Activated CD8-positive, alpha-beta T cell treated with anti-CD3 and anti-CD28 coated beads for 36 hours (primary cell): ENCODE results near the gene FAM133A. TPM values are rescaled to one million over a fixed set of nuclear protein-coding genes. Genes with fewer than 3 reads are reported as not detected.

Source experiments
- ATAC-seq: fragments of 200-7000 bp; cut with Tn5 transposase; one replicate; pipeline ENCODE4 v1.10.0; 2021; ENCODE audit warnings: mild to moderate bottlenecking, moderate library complexity
- CTCF ChIA-PET: fragments of 350-600 bp; sonication (Branson Sonifier 250); formaldehyde crosslinking; loops from one replicate; lab custom pipeline; 2021; ENCODE audit warnings: antibody characterized with exemption; lab: Charles Lee
- POLR2A ChIA-PET: fragments of 350-600 bp; sonication (Branson Sonifier 250); formaldehyde crosslinking; loops from one replicate; lab custom pipeline; 2021; ENCODE audit warnings: antibody characterized with exemption; lab: Charles Lee
- DNase-seq: peaks from one replicate; pipeline ENCODE4 v3.0.0-alpha.2; 2020
- H3K27ac Mint-ChIP-seq: one replicate; pipeline ENCODE4 v1.8.0; 2021; ENCODE audit warnings: mild to moderate bottlenecking, mixed read lengths
- H3K27me3 Mint-ChIP-seq: one replicate; pipeline ENCODE4 v1.8.0; 2021; ENCODE audit warnings: mixed read lengths
- H3K36me3 Mint-ChIP-seq: one replicate; pipeline ENCODE4 v1.8.0; 2021; ENCODE audit warnings: low read depth, mixed read lengths
- H3K4me1 Mint-ChIP-seq: one replicate; pipeline ENCODE4 v1.8.0; 2021; ENCODE audit warnings: low read depth, mixed read lengths
- H3K4me3 Mint-ChIP-seq: one replicate; pipeline ENCODE4 v1.8.0; 2021; ENCODE audit warnings: mild to moderate bottlenecking, moderate library complexity, mixed read lengths
- H3K9me3 Mint-ChIP-seq: one replicate; pipeline ENCODE4 v1.8.0; 2021; ENCODE audit warnings: mixed read lengths
- CTCF ChIP-seq: fragments of 200-600 bp; IDR thresholded peaks from one replicate; pipeline ENCODE4 v1.8.0; 2022; ENCODE audit warnings: antibody characterized with exemption, mild to moderate bottlenecking
- intact Hi-C: fragments of 100-400 bp; cut with micrococcal nuclease; formaldehyde crosslinking; loops from one replicate; pipeline ENCODE4 v1.10.0; 2022
- total RNA-seq, 2 experiments: library from RNA; stranded (reverse); gene quantifications; one replicate each; pipeline ENCODE4 v1.2.3, GENCODE V29; 2021

FAM133A gene
- not detected for total RNA-seq

- intact Hi-C loops: no loop called here
- ChIA-PET CTCF (no interaction called here), POLR2A (no interaction called here)
- no peak for DNase-seq
- no peaks in the 10 kb centered on the region for H3K36me3 Mint-ChIP-seq
- peak; percentile 15 for ATAC-seq
- H3K27me3 Mint-ChIP-seq: peaks cover 1% of the 10 kb centered on the region
- H3K9me3 Mint-ChIP-seq: no peaks in the 10 kb centered on the region
- TF ChIP-seq CTCF: no peak
- H3K4me3 Mint-ChIP-seq: peak within 1 kb of the TSS; percentile 86
- H3K4me1 Mint-ChIP-seq: peaks cover 1% of the 10 kb centered on the region
- peak within 1 kb of the TSS; percentile 89 for H3K27ac Mint-ChIP-seq
These were observed at the start of gene FAM133A for GRCh38 chrX:93673869-93674271. FAM133A (plus strand) TSS chrX:93674206; CDS start chrX:93709420, 35,214 bp downstream.

DNA sequence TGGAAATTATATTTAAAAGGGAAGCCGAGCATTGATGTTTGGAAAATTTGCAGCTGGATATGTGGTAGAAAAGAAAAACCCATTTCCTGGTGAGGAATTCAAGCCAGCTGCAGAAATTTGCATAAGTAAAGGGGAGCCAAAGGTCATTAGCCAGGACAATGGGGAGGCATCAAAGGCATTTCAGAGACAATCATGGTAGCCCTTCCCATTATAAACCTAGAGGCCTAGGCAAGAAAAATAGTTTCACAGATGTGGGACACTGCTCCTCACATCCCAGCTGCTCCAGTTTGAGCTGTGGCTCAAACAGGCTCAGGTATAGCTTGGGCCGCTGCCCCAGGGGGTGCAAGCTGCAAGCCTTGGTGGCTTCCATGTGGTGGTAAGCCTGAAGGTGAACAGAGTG, 36.4 kb upstream of the FAM133A start:
- no peak for ATAC-seq
- H3K9me3 Mint-ChIP-seq: no peaks in the 10 kb centered on the region
- DNase-seq: no peak
- H3K4me3 Mint-ChIP-seq: no peak overlapping the region
- no peak overlapping the region for H3K27ac Mint-ChIP-seq
- no peaks in the 10 kb centered on the region for H3K4me1 Mint-ChIP-seq
- intact Hi-C loops: no loop called here
- POLR2A ChIA-PET: no interaction called here
- H3K36me3 Mint-ChIP-seq: no peaks in the 10 kb centered on the region
- H3K27me3 Mint-ChIP-seq: no peaks in the 10 kb centered on the region
- CTCF ChIA-PET: no interaction called here
- TF ChIP-seq CTCF: no peak

DNA sequence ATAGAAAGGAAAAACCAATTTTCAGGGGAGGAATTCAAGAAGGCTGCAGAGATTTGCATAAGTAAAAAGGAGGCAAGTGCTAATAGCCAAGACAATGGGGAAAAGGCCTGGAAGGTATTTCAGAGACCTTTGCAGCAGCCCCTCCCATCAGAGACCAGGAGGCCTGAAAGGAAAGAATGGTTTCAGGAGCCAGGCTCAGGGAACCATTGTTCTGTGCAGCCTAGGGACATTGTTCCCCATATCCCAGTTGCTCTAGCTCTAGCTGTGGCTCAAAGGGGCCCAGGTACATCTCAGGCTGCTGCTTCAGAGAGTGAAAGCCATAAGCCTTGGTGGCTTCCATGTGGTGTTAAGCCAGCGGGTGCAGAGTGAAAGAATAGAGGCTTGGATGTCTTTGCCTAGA, 24.6 kb upstream of the FAM133A start:
- no peaks in the 10 kb centered on the region for H3K4me1 Mint-ChIP-seq
- no peak for DNase-seq
- H3K27ac Mint-ChIP-seq: no peak overlapping the region
- H3K27me3 Mint-ChIP-seq: no peaks in the 10 kb centered on the region
- TF ChIP-seq CTCF: no peak
- intact Hi-C loops: no loop called here
- H3K36me3 Mint-ChIP-seq: no peaks in the 10 kb centered on the region
- ATAC-seq: no peak
- ChIA-PET POLR2A (no interaction called here), CTCF (no interaction called here)
- no peak overlapping the region for H3K4me3 Mint-ChIP-seq
- no peaks in the 10 kb centered on the region for H3K9me3 Mint-ChIP-seq

- Mint-ChIP-seq H3K27ac (no peak overlapping the region), H3K4me3 (no peak overlapping the region), H3K9me3 (no peaks in the 10 kb centered on the region), H3K27me3 (no peaks in the 10 kb centered on the region), H3K36me3 (no peaks in the 10 kb centered on the region), H3K4me1 (no peaks in the 10 kb centered on the region)
- ChIA-PET CTCF (no interaction called here), POLR2A (no interaction called here)
- intact Hi-C loops: no loop called here
- no peak for TF ChIP-seq CTCF
- ATAC-seq: no peak
- DNase-seq: no peak
These were observed 13.4 kb upstream of the FAM133A start for GRCh38 chrX:93660575-93660974.

- peak within 1 kb of the TSS; percentile 86 for H3K4me3 Mint-ChIP-seq
- peak; percentile 88 for ATAC-seq
- CTCF ChIA-PET: no interaction called here
These were observed 744 bp upstream of the FAM133A start, which contains the start of gene NAP1L3 for GRCh38 chrX:93673056-93673868. NAP1L3 (minus strand) TSS chrX:93673578; CDS start chrX:93673304, 274 bp downstream.

More at GRCh38 chrX:93673056-93673868, 744 bp upstream of the FAM133A start, which contains the start of gene NAP1L3:
- POLR2A ChIA-PET: no interaction called here
- peak within 1 kb of the TSS; percentile 89 for H3K27ac Mint-ChIP-seq
- H3K36me3 Mint-ChIP-seq: no peaks in the 10 kb centered on the region
- no peak for TF ChIP-seq CTCF
- peaks cover 1% of the 10 kb centered on the region for H3K4me1 Mint-ChIP-seq
- peak; percentile 71 for DNase-seq
- intact Hi-C loops: no loop called here
- H3K9me3 Mint-ChIP-seq: no peaks in the 10 kb centered on the region
- H3K27me3 Mint-ChIP-seq: peaks cover 1% of the 10 kb centered on the region
